Uterus (tissue), 2 donors: ENCODE data around the gene ATXN1L.

Source experiments
- CTCF ChIP-seq, 4 experiments: fragments of 200-600 bp in 2 of 4; fragments of 450-650 bp in 2 of 4; sonication (generic) in 2 of 4; IDR thresholded peaks; one replicate each; pipeline ENCODE4 v1.5.1; 2016 to 2019; ENCODE audit warnings: antibody characterized with exemption in 4 of 4, mild to moderate bottlenecking in 2 of 4, moderate library complexity in 1 of 4
- POLR2A ChIP-seq, 2 donors: fragments of 450-650 bp; IDR thresholded peaks; one replicate each; pipeline ENCODE4 v1.6.1; 2016; ENCODE audit warnings: antibody characterized with exemption in 2 of 2, mild to moderate bottlenecking in 1 of 2, moderate library complexity in 1 of 2

GRCh38 chr16:71895679-71896365, 50.0 kb downstream of the ATXN1L start:
- TF ChIP-seq POLR2A (IDR thresholded peaks at IDR 0.05) (no peak), CTCF (IDR thresholded peaks at IDR 0.05) (no peak)
